Bladder microvascular endothelial cell (primary cell): ENCODE measurements around the gene ASAP3. TPM values are rescaled to one million over a fixed set of nuclear protein-coding genes. Genes with fewer than 3 reads are reported as not detected.

Experiments used
- total RNA-seq: library from RNA; depleted of rRNA; stranded (reverse); fragments of >200 nt; gene quantifications from 2 replicates; pipeline ENCODE4 v1.2.3, GENCODE V29; 2014

The ASAP3 gene
- 8.3 and 10.8 TPM in 2 replicates for total RNA-seq

DNA sequence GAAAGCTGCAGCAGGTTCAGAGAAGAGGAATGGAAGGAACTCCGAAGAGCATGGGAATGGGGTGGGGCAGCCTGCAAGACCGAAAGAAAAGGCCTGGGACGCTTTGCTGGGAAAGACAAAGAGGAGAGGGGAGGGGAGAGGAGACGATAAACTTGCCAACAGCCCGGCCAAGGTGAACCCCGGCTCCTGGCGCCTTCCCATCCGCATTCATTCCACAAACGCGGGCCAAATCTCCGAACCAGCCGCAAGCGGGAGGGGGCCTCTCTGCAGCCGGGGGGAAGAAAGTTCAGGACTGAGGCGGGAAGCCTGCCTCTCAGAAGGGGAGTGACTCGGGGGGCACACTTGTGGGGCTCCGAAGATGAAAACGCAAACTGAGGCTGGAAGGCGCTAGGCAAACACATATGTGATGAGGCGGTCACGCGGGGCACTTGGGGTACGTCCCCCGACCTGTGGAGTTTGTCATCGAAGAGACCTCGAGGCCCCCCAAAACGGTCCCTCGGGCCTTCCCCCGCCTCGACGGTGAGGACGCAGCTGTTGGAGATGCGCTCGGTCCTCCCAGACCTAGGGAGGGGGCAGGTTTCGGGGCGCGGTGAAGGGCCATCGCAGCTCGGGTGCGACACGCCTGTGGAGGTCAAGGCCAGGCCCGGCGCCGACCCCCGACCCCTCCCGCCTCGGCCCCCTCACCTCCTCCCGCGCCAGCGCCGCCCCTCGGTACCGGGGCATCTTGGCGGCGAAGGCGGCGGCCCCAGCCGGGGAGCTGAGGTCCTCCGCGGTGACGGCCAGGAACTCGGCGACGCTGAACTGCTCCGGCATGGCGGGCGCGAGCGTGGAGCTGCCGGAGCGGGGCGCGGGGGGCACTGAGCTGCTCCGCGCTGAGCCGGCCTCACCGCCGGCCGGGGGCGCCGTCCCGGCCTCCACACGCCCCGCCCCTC lies at the start of gene ASAP3:
Gene ASAP3 (minus strand): TSS at position 859 of the 932 bp plus-strand sequence. CDS start 46 bp downstream, at position 813.

GRCh38 chr1:23530747-23531561 lies 47.0 kb upstream of the ASAP3 start, which contains the start of gene E2F2:
E2F2 (minus strand) TSS chr1:23531233; CDS start chr1:23530793, 440 bp downstream.

GRCh38 chr1:23424293-23425192 lies 59.4 kb downstream of the ASAP3 start, which contains the start of gene TCEA3:
TCEA3 (minus strand) TSS chr1:23424748; CDS start chr1:23424633, 115 bp downstream.

Other genes with a start within 250 kb of the ASAP3 start
- 71.6 and 120 TPM in 2 replicates for gene HNRNPR, start 139.9 kb downstream of the ASAP3 start, total RNA-seq
- gene ZNF436, start 114.3 kb downstream of the ASAP3 start, total RNA-seq = 26.4 and 27.4 TPM in 2 replicates
- gene TCEA3, start 59.4 kb downstream of the ASAP3 start, total RNA-seq = 0.63 and 1.8 TPM in 2 replicates
- 1.9 and 2.8 TPM in 2 replicates for gene E2F2, start 47.1 kb upstream of the ASAP3 start, total RNA-seq
- 290 and 390 TPM in 2 replicates for gene ID3, start 75.3 kb upstream of the ASAP3 start, total RNA-seq
- 1,057 and 1,406 TPM in 2 replicates for gene RPL11, start 207.6 kb upstream of the ASAP3 start, total RNA-seq